SK-N-SH (cell line): ENCODE results near the gene NPIPA5. TPM values are rescaled to one million over a fixed set of nuclear protein-coding genes. Genes with fewer than 3 reads are reported as not detected.

Experiments used
- CTCF ChIA-PET: fragments of 300-600, 350-600 bp; formaldehyde crosslinking; extraction: SDS; loops from one replicate; lab custom pipeline; 2021; lab: Yijun Ruan, JAX
- POLR2A ChIA-PET: fragments of 350-600 bp; sonication (Branson Sonifier 250); formaldehyde crosslinking; extraction: SDS; loops from one replicate; lab custom pipeline; 2020; ENCODE audit warnings: antibody characterized with exemption, inconsistent platforms; lab: Yijun Ruan, JAX
- DNase-seq: peaks from one replicate; pipeline ENCODE4 v3.0.0; 2012
- H2AFZ ChIP-seq: fragments of 200-600 bp; sonication (generic); 2 replicates; pipeline ENCODE4 v1.8.1; 2016; ENCODE audit warnings: antibody characterized with exemption, mild to moderate bottlenecking, low read depth
- H3F3A ChIP-seq: fragments of 200-600 bp; sonication (generic); replicated peaks from 2 replicates; pipeline ENCODE3; 2016; ENCODE audit warnings: antibody characterized with exemption, mild to moderate bottlenecking; ENCODE audit not compliant: insufficient read depth
- H3K27ac ChIP-seq, 2 experiments: fragments of 200-500 bp in 1 of 2; fragments of 200-600 bp in 1 of 2; sonication (Bioruptor generic) in 1 of 2; sonication (generic), shearing (Covaris generic) in 1 of 2; 2 replicates each; pipeline versions ENCODE4 v1.5.1 to v1.6.1; 2014 to 2016; ENCODE audit warnings: low read depth in 2 of 2, inconsistent platforms in 1 of 2, low read length in 1 of 2, mild to moderate bottlenecking in 1 of 2, mixed read lengths in 1 of 2
- H3K27me3 ChIP-seq: fragments of 200-600 bp; sonication (generic), shearing (Covaris generic); 2 replicates; pipeline ENCODE4 v1.6.1; 2016; ENCODE audit warnings: mixed run types; ENCODE audit not compliant: insufficient read depth
- H3K36me3 ChIP-seq, 2 experiments: fragments of 200-500 bp in 1 of 2; fragments of 200-600 bp in 1 of 2; sonication (Bioruptor generic) in 1 of 2; sonication (generic) in 1 of 2; replicated peaks in 1 of 2; 2 replicates each; pipeline versions ENCODE3 to v1.5.1; 2014 to 2016; ENCODE audit warnings: low read length in 1 of 2, mild to moderate bottlenecking in 1 of 2; ENCODE audit not compliant: insufficient read depth in 2 of 2, control insufficient read depth in 1 of 2
- H3K4me1 ChIP-seq, 2 experiments: fragments of 200-500 bp in 1 of 2; fragments of 200-600 bp in 1 of 2; sonication (Bioruptor generic) in 1 of 2; sonication (generic), shearing (Covaris generic) in 1 of 2; 2 replicates each; pipeline versions ENCODE4 v1.5.1 to v1.6.1; 2014 to 2016; ENCODE audit warnings: low read depth in 1 of 2, low read length in 1 of 2, mixed run types in 1 of 2; ENCODE audit not compliant: insufficient read depth in 2 of 2, control insufficient read depth in 1 of 2
- H3K4me2 ChIP-seq: fragments of 200-600 bp; sonication (generic), shearing (Covaris generic); 2 replicates; pipeline ENCODE4 v1.6.1; 2017; ENCODE audit warnings: mixed run types
- H3K4me3 ChIP-seq, 2 experiments: fragments of 200-500 bp in 1 of 2; fragments of 200-600 bp in 1 of 2; sonication (Bioruptor generic) in 1 of 2; sonication (generic), shearing (Covaris generic) in 1 of 2; 2 replicates each; pipeline versions ENCODE4 v1.5.1 to v1.8.1; 2014 to 2016; ENCODE audit warnings: low read depth in 2 of 2, inconsistent platforms in 1 of 2, low read length in 1 of 2, mild to moderate bottlenecking in 1 of 2, mixed read lengths in 1 of 2, moderate library complexity in 1 of 2
- H3K79me2 ChIP-seq: fragments of 200-600 bp; sonication (generic); 2 replicates; pipeline ENCODE4 v1.8.1; 2017; ENCODE audit warnings: mild to moderate bottlenecking; ENCODE audit not compliant: insufficient read depth
- H3K9ac ChIP-seq: fragments of 200-600 bp; sonication (generic); 2 replicates; pipeline ENCODE4 v1.6.1; 2017; ENCODE audit warnings: mixed run types
- H3K9me2 ChIP-seq: fragments of 200-600 bp; sonication (generic); 2 replicates; pipeline ENCODE4 v1.6.1; 2017; ENCODE audit warnings: mixed run types
- H3K9me3 ChIP-seq: fragments of 200-600 bp; sonication (generic); 2 replicates; pipeline ENCODE4 v1.6.1; 2017; ENCODE audit warnings: mixed run types, mild to moderate bottlenecking, moderate library complexity
- H4K20me1 ChIP-seq: fragments of 200-600 bp; sonication (generic); 2 replicates; pipeline ENCODE4 v1.6.1; 2017; ENCODE audit warnings: mild to moderate bottlenecking, mixed run types; ENCODE audit not compliant: insufficient read depth
- CTCF ChIP-seq: fragments of 200-600 bp; sonication (generic); IDR thresholded peaks from 2 replicates; pipeline ENCODE4 v1.6.1; 2017; ENCODE audit warnings: antibody characterized with exemption, mild to moderate bottlenecking, moderate library complexity
- ELF1 ChIP-seq: IDR thresholded peaks from 2 replicates; pipeline ENCODE4 v1.4.0; 2012
- EP300 ChIP-seq, 2 experiments: IDR thresholded peaks; 2 replicates each; pipeline versions ENCODE4 v1.4.0 to v1.6.1; 2012; ENCODE audit warnings: borderline replicate concordance in 1 of 2, low read depth in 1 of 2, low read length in 1 of 2
- GABPA ChIP-seq: IDR thresholded peaks from 2 replicates; pipeline ENCODE4 v1.4.0; 2012; ENCODE audit warnings: low read depth, mild to moderate bottlenecking
- MAX ChIP-seq: IDR thresholded peaks from 2 replicates; pipeline ENCODE4 v1.4.0; 2012; ENCODE audit warnings: low read depth
- MEF2A ChIP-seq: IDR thresholded peaks from 2 replicates; pipeline ENCODE4 v1.4.0; 2012; ENCODE audit warnings: low read depth, borderline replicate concordance
- NRF1 ChIP-seq: IDR thresholded peaks from 2 replicates; pipeline ENCODE4 v1.6.1; 2012; ENCODE audit warnings: low read depth, mild to moderate bottlenecking, low read length
- PBX3 ChIP-seq: IDR thresholded peaks from 2 replicates; pipeline ENCODE4; 2012
- REST ChIP-seq: IDR thresholded peaks from 2 replicates; pipeline ENCODE4 v1.6.1; 2012; ENCODE audit warnings: mild to moderate bottlenecking, low read depth, low read length, moderate library complexity
- RXRA ChIP-seq: IDR thresholded peaks from 2 replicates; pipeline ENCODE4 v1.4.0; 2012; ENCODE audit warnings: low read depth, mild to moderate bottlenecking, borderline replicate concordance
- TCF12 ChIP-seq: IDR thresholded peaks from 2 replicates; pipeline ENCODE4 v1.4.0; 2012
- TEAD4 ChIP-seq: IDR thresholded peaks from 2 replicates; pipeline ENCODE4 v1.4.0; 2012; ENCODE audit warnings: mild to moderate bottlenecking, borderline replicate concordance; ENCODE audit not compliant: insufficient read depth
- USF1 ChIP-seq: IDR thresholded peaks from 2 replicates; pipeline ENCODE4 v1.4.0; 2012; ENCODE audit warnings: low read depth, borderline replicate concordance
- USF2 ChIP-seq: fragments of 150-350 bp; IDR thresholded peaks from 2 replicates; pipeline ENCODE4 v1.6.1; 2017; ENCODE audit warnings: antibody characterized with exemption, low read length, low read depth, borderline replicate concordance
- YY1 ChIP-seq: IDR thresholded peaks from 2 replicates; pipeline ENCODE4 v1.4.0; 2012; ENCODE audit warnings: low read depth, mild to moderate bottlenecking
- ZBTB33 ChIP-seq: IDR thresholded peaks from 2 replicates; pipeline ENCODE4 v1.4.0; 2012; ENCODE audit warnings: low read depth, borderline replicate concordance
- WGBS: methylation state at CpG from one replicate; pipeline ENCODE4 v1.1.6; 2017; ENCODE audit warnings: low lambda C conversion rate; 5-methylcytosine and 5-hydroxymethylcytosine counted together
- polyA plus RNA-seq, 3 experiments: library from polyadenylated mRNA; depleted of rRNA; stranded (reverse); fragments of >200 nt; gene quantifications; 2 replicates each; pipeline ENCODE4 v1.2.3, GENCODE V29; 2012

Gene NPIPA5
- polyA plus RNA-seq, 1 of the 3 experiments (the other 2 are of a cell fraction) = 0.46 TPM

- no peaks in the 10 kb centered on the region for H3K36me3 ChIP-seq
- no peak overlapping the region for H3K9ac ChIP-seq
- no peaks in the 10 kb centered on the region for H3K9me3 ChIP-seq
- CTCF ChIA-PET = interaction anchor here (1.6 kb wide), 1 partner anchor 160 kb away, joined by 4 read pairs; no protein-coding TSS in a partner anchor
- no peaks in the 10 kb centered on the region for H3F3A ChIP-seq
- no peak overlapping the region for H3K27ac ChIP-seq
- H3K79me2 ChIP-seq = no peaks in the 10 kb centered on the region
- no peak for DNase-seq
- H4K20me1 ChIP-seq = no peaks in the 10 kb centered on the region
- no peaks in the 10 kb centered on the region for H3K9me2 ChIP-seq
- no peak overlapping the region for H3K4me3 ChIP-seq
- TF ChIP-seq MAX = no peak
- TF ChIP-seq, all 33 proteins: peak for 0
- no peak overlapping the region for H2AFZ ChIP-seq
- no peaks in the 10 kb centered on the region for H3K27me3 ChIP-seq
- POLR2A ChIA-PET = no interaction called here
- 92% methylated on average over 9 of the region's 9 CpGs for WGBS
- no peak overlapping the region for H3K4me2 ChIP-seq
- no peaks in the 10 kb centered on the region for H3K4me1 ChIP-seq
Measured at GRCh38 chr16:15403392-15403995, 25.4 kb upstream of the NPIPA5 start.

- POLR2A ChIA-PET = no interaction called here
- Histone ChIP-seq H3K79me2 (no peaks in the 10 kb centered on the region), H3K4me1 (no peaks in the 10 kb centered on the region), H3K27ac (no peak overlapping the region), H3K4me3 (no peak overlapping the region), H3K9me3 (no peaks in the 10 kb centered on the region), H3F3A (no peaks in the 10 kb centered on the region), H3K27me3 (no peaks in the 10 kb centered on the region; the same call in 1 of the 2 replicates), H2AFZ (no peak overlapping the region), H3K4me2 (no peak overlapping the region), H3K9me2 (no peaks in the 10 kb centered on the region), H4K20me1 (no peaks in the 10 kb centered on the region), H3K36me3 (no peaks in the 10 kb centered on the region), H3K9ac (no peak overlapping the region)
- WGBS = 100% methylated on average over 3 of the region's 3 CpGs
- DNase-seq = no peak
- CTCF ChIA-PET = no interaction called here
- no peak for TF ChIP-seq CTCF
- TF ChIP-seq USF2 = no peak
- no peak for TF ChIP-seq ELF1
- no peak for TF ChIP-seq ZBTB33
- no peak for TF ChIP-seq GABPA
- TF ChIP-seq USF1 = no peak
- TF ChIP-seq MEF2A = no peak
- TF ChIP-seq REST = no peak
- no peak for TF ChIP-seq TCF12
- TF ChIP-seq YY1 = no peak
- TF ChIP-seq TEAD4 = no peak
- no peak for TF ChIP-seq EP300 (IDR thresholded peaks at IDR 0.05; ENCODE audit: borderline replicate concordance in 1 of 2, low read depth in 1 of 2, low read length in 1 of 2)
- TF ChIP-seq PBX3 = no peak
- no peak for TF ChIP-seq NRF1
- TF ChIP-seq RXRA = no peak
Measured at GRCh38 chr16:15401972-15402371, 23.9 kb upstream of the NPIPA5 start.
